GM23338 (cell line): ENCODE measurements around the gene SNRNP200. TPM values are rescaled to one million over a fixed set of nuclear protein-coding genes. Genes with fewer than 3 reads are reported as not detected.

Experiments
- ATAC-seq: fragments of 200-7000 bp; cut with Tn5 transposase; 3 replicates; pipeline ENCODE4 v1.9.1; 2020
- DNase-seq: peaks from one replicate; pipeline ENCODE4 v3.0.0-alpha.2; 2015; ENCODE audit warnings: low spot score
- H2AFZ ChIP-seq: fragments of 200-600 bp; sonication (generic); 2 replicates; pipeline ENCODE4 v1.8.0; 2016; ENCODE audit warnings: antibody characterized with exemption, mild to moderate bottlenecking, moderate library complexity
- H3F3A ChIP-seq: fragments of 200-600 bp; sonication (generic); replicated peaks from 2 replicates; pipeline ENCODE4 v1.8.0; 2017; ENCODE audit warnings: antibody characterized with exemption, mixed run types, low read depth
- H3K27ac ChIP-seq: fragments of 200-600 bp; sonication (generic); 2 replicates; pipeline ENCODE4 v1.6.1; 2016; ENCODE audit warnings: low read depth
- H3K27me3 ChIP-seq: fragments of 200-600 bp; sonication (generic); 2 replicates; pipeline ENCODE4 v1.8.0; 2016; ENCODE audit warnings: mild to moderate bottlenecking, mixed run types, moderate library complexity; ENCODE audit not compliant: insufficient read depth
- H3K36me3 ChIP-seq: fragments of 200-600 bp; sonication (generic); 2 replicates; pipeline ENCODE4 v1.8.0; 2016; ENCODE audit warnings: mild to moderate bottlenecking; ENCODE audit not compliant: insufficient read depth
- H3K4me1 ChIP-seq: fragments of 200-600 bp; sonication (generic); 2 replicates; pipeline ENCODE4 v1.8.0; 2016; ENCODE audit warnings: mild to moderate bottlenecking, moderate library complexity; ENCODE audit not compliant: insufficient read depth
- H3K4me2 ChIP-seq: fragments of 200-600 bp; sonication (generic); 2 replicates; pipeline ENCODE4 v1.7.1; 2017; ENCODE audit warnings: mixed run types
- H3K4me3 ChIP-seq: fragments of 200-600 bp; sonication (generic); 2 replicates; pipeline ENCODE4 v1.6.1; 2016; ENCODE audit warnings: mixed run types
- H3K79me2 ChIP-seq: fragments of 200-600 bp; sonication (generic); replicated peaks from 2 replicates; pipeline ENCODE4 v1.8.0; 2017; ENCODE audit warnings: mild to moderate bottlenecking; ENCODE audit not compliant: insufficient read depth
- H3K9me2 ChIP-seq: fragments of 200-600 bp; sonication (generic); 2 replicates; pipeline ENCODE4 v1.8.0; 2017; ENCODE audit not compliant: insufficient read depth
- H4K20me1 ChIP-seq: fragments of 200-600 bp; sonication (generic); replicated peaks from 2 replicates; pipeline ENCODE4 v1.8.0; 2017; ENCODE audit warnings: mild to moderate bottlenecking; ENCODE audit not compliant: insufficient read depth
- H3K27ac Mint-ChIP-seq: 2 replicates; pipeline ENCODE4 v1.8.0; 2020; ENCODE audit warnings: inconsistent platforms, mild to moderate bottlenecking, moderate library complexity, mixed read lengths
- H3K27me3 Mint-ChIP-seq: 3 replicates; pipeline ENCODE4 v1.8.0; 2022; ENCODE audit warnings: low read depth, mild to moderate bottlenecking, moderate library complexity, mixed read lengths, inconsistent platforms; ENCODE audit not compliant: insufficient read depth, poor library complexity
- H3K36me3 Mint-ChIP-seq: 3 replicates; pipeline ENCODE4 v1.8.0; 2021; ENCODE audit warnings: low read depth, mild to moderate bottlenecking, inconsistent platforms, moderate library complexity, mixed read lengths
- H3K4me1 Mint-ChIP-seq: 3 replicates; pipeline ENCODE4 v1.8.0; 2020; ENCODE audit warnings: mild to moderate bottlenecking, inconsistent platforms, mixed read lengths
- H3K4me3 Mint-ChIP-seq: 3 replicates; pipeline ENCODE4 v1.8.0; 2021; ENCODE audit warnings: moderate library complexity, mild to moderate bottlenecking, inconsistent platforms, mixed read lengths
- H3K9me3 Mint-ChIP-seq: 3 replicates; pipeline ENCODE4 v1.8.0; 2020; ENCODE audit warnings: moderate library complexity, mild to moderate bottlenecking, inconsistent platforms, mixed read lengths
- CREB1 ChIP-seq: fragments of 250-450 bp; sonication (Bioruptor Pico); IDR thresholded peaks from 2 replicates; pipeline ENCODE4 v1.5.0; 2020; ENCODE audit warnings: low read depth, mild to moderate bottlenecking, moderate library complexity
- EZH2 ChIP-seq: fragments of 200-600 bp; sonication (generic); IDR thresholded peaks from one replicate; pipeline ENCODE4 v1.8.0; 2017; ENCODE audit warnings: antibody characterized with exemption, mild to moderate bottlenecking, low read depth; ENCODE audit not compliant: unreplicated experiment
- EZH2phosphoT487 ChIP-seq: fragments of 200-600 bp; sonication (generic); IDR thresholded peaks from one replicate; pipeline ENCODE4 v1.8.1; 2018; ENCODE audit warnings: antibody characterized with exemption; ENCODE audit not compliant: unreplicated experiment
- JUNB ChIP-seq: IDR thresholded peaks from one replicate; pipeline ENCODE4 v1.6.1; 2016; ENCODE audit warnings: antibody characterized with exemption; ENCODE audit not compliant: unreplicated experiment
- NANOG ChIP-seq: IDR thresholded peaks from 2 replicates; pipeline ENCODE4 v1.6.1; 2016; ENCODE audit warnings: antibody characterized with exemption, borderline replicate concordance
- POLR2AphosphoS5 ChIP-seq: IDR thresholded peaks from 2 replicates; pipeline ENCODE4 v1.6.1; 2016; ENCODE audit warnings: antibody characterized with exemption, low read depth
- STAT1 ChIP-seq: IDR thresholded peaks from one replicate; pipeline ENCODE4 v1.6.1; 2016; ENCODE audit warnings: antibody characterized with exemption; ENCODE audit not compliant: unreplicated experiment
- ZNF114 ChIP-seq: fragments of 250-450 bp; sonication (Bioruptor Pico); IDR thresholded peaks from 2 replicates; pipeline ENCODE4 v1.5.0; 2020; ENCODE audit warnings: mild to moderate bottlenecking, moderate library complexity
- ZNF331 ChIP-seq: fragments of 250-450 bp; sonication (Bioruptor Pico); IDR thresholded peaks from 2 replicates; pipeline ENCODE4 v1.5.0; 2020; ENCODE audit warnings: low read depth, mild to moderate bottlenecking, moderate library complexity
- polyA plus RNA-seq: library from polyadenylated mRNA; unstranded; fragments of >200 nt; fragmentation: Nextera tagmentation; extraction: Ambion mirVana; gene quantifications from 2 replicates; pipeline ENCODE4 v1.2.1, GENCODE V29; 2016
- total RNA-seq: library from RNA; depleted of rRNA; stranded (reverse); fragments of >200 nt; shearing (Covaris generic); gene quantifications from 2 replicates; pipeline ENCODE4 v1.2.3, GENCODE V29; 2014
- TF ChIP-seq, protein P1 (sequence below), 2 experiments: fragments of 200-600 bp in 1 of 2; sonication (generic) in 1 of 2; conservative IDR thresholded peaks; 2 replicates each; pipeline versions ENCODE4 v1.5.1 to v1.6.1; 2016 to 2017; ENCODE audit warnings: antibody characterized with exemption in 2 of 2, low read depth in 2 of 2, mild to moderate bottlenecking in 2 of 2, moderate library complexity in 1 of 2
- TF ChIP-seq, protein P2 (sequence below): IDR thresholded peaks from 2 replicates; pipeline ENCODE4 v1.6.1; 2016; ENCODE audit warnings: antibody characterized with exemption
- TF ChIP-seq, protein P3 (sequence below): IDR thresholded peaks from one replicate; pipeline ENCODE4 v1.6.1; 2018; ENCODE audit warnings: antibody characterized with exemption; ENCODE audit not compliant: unreplicated experiment

SNRNP200 gene
- total and polyA plus RNA-seq, 2 experiments from 2014 or later, result 70.7 to 179 TPM

DNA sequence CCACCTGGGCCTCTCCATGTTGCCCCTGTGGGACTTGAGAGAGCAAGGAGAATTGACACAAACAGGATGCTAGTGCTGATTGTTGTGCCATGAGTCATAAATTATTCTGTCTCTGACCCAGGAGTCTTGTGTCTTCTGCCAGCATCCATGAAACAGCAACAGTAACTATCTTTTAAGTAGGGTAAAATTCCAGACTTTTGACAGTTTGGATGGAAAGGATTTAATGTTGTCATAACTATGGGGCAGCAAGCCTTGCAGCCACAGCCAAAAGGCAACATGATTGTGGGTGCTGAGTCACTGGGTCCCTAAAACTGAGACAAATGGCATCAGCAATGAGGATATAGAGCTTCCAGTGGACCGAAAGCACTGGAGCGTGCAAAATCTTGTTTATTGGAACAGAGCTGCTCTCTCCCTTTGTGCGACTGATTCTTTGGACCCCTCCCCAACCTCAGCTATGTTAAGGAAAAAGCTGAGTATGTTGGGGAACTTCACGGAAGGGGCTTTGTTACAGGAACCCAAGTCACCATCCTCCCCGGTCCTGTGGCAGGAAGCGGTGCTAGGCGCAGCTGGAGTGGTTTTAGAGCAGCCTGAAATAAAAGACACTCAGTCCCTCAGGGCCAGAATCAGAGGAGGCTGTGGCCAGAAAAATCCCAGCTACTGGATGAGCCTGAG is 10.2 kb upstream of the SNRNP200 start:
- H3K4me3 Mint-ChIP-seq, result no peak overlapping the region
- no peaks in the 10 kb centered on the region for H3K4me1 ChIP-seq
- H3K27ac ChIP-seq, result no peak overlapping the region
- no peaks in the 10 kb centered on the region for H3K9me3 Mint-ChIP-seq
- DNase-seq (no peak), ATAC-seq (no peak)
- H3K36me3 ChIP-seq, result no peaks in the 10 kb centered on the region; the same call in 1 of the 2 replicates
- peaks cover 20% of the 10 kb centered on the region for H3K27me3 ChIP-seq
- no peaks in the 10 kb centered on the region for H3K36me3 Mint-ChIP-seq
- no peaks in the 10 kb centered on the region for H4K20me1 ChIP-seq
- no peak overlapping the region for H3K27ac Mint-ChIP-seq
- no peaks in the 10 kb centered on the region for H3K79me2 ChIP-seq
- no peak for TF ChIP-seq ZNF331 (CRISPR knock-in tag)
- no peak overlapping the region for H3K4me2 ChIP-seq
- peaks cover 18% of the 10 kb centered on the region for H3K27me3 Mint-ChIP-seq
- no peak overlapping the region for H2AFZ ChIP-seq
- H3F3A ChIP-seq, result no peaks in the 10 kb centered on the region
- H3K4me3 ChIP-seq, result no peak overlapping the region
- H3K4me1 Mint-ChIP-seq, result peaks cover under 1% of the 10 kb centered on the region; the same call in 1 of the 3 replicates
- no peaks in the 10 kb centered on the region for H3K9me2 ChIP-seq

DNA sequence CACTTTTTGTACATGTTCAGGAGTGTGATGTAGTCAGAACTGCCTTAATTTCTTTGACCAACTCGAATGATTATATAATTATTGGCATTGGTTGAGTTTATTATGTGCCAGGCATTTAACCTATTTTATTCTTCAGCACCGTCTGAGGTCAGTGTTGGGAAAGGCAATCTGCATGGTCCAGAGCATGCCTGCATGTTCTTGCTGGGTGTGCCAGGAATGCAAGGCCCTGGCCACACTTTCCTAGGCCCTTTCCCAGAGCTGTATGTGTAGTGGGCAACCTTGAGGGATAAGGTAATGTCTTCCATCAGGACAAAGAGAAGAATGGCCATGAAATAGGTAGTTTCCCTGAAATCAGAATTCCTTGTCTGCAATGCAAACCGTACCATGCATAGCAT is 9.7 kb upstream of the SNRNP200 start:
- no peak overlapping the region for H3K27ac ChIP-seq
- Mint-ChIP-seq H3K36me3 (no peaks in the 10 kb centered on the region), H3K27ac (no peak overlapping the region)

DNA sequence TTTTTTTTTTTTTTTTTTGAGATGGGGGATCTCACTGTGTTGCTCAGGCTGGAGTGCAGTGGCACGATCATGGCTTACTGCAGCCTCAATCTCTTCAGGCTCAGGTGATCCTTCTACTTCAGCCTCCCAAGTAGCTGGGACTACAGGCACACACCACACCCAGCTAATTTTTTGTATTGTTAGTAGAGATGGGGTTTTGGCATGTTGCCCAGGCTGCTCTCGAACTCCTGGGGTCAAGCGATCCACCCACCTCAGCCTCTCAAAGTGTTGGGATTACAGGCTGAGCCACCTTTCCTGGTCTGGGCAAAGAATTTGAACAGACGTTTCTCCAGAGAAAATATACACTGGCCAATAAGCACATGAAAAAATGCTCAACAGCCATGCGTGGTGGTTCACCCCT is 2.9 kb upstream of the SNRNP200 start:
- ATAC-seq, result no peak
- TF ChIP-seq POLR2AphosphoS5 (no peak), NANOG (no peak), STAT1 (no peak), ZNF114 (CRISPR knock-in tag) (no peak), CREB1 (CRISPR knock-in tag) (no peak), ZNF331 (CRISPR knock-in tag) (no peak), EZH2 (no peak)
- TF ChIP-seq, protein P1, sequence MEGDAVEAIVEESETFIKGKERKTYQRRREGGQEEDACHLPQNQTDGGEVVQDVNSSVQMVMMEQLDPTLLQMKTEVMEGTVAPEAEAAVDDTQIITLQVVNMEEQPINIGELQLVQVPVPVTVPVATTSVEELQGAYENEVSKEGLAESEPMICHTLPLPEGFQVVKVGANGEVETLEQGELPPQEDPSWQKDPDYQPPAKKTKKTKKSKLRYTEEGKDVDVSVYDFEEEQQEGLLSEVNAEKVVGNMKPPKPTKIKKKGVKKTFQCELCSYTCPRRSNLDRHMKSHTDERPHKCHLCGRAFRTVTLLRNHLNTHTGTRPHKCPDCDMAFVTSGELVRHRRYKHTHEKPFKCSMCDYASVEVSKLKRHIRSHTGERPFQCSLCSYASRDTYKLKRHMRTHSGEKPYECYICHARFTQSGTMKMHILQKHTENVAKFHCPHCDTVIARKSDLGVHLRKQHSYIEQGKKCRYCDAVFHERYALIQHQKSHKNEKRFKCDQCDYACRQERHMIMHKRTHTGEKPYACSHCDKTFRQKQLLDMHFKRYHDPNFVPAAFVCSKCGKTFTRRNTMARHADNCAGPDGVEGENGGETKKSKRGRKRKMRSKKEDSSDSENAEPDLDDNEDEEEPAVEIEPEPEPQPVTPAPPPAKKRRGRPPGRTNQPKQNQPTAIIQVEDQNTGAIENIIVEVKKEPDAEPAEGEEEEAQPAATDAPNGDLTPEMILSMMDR (conservative IDR thresholded peaks at IDR 0.05; ENCODE audit: low read depth in 2 of 2), result no peak
- TF ChIP-seq, protein P2, sequence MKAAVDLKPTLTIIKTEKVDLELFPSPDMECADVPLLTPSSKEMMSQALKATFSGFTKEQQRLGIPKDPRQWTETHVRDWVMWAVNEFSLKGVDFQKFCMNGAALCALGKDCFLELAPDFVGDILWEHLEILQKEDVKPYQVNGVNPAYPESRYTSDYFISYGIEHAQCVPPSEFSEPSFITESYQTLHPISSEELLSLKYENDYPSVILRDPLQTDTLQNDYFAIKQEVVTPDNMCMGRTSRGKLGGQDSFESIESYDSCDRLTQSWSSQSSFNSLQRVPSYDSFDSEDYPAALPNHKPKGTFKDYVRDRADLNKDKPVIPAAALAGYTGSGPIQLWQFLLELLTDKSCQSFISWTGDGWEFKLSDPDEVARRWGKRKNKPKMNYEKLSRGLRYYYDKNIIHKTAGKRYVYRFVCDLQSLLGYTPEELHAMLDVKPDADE, result no peak
- TF ChIP-seq, protein P3, sequence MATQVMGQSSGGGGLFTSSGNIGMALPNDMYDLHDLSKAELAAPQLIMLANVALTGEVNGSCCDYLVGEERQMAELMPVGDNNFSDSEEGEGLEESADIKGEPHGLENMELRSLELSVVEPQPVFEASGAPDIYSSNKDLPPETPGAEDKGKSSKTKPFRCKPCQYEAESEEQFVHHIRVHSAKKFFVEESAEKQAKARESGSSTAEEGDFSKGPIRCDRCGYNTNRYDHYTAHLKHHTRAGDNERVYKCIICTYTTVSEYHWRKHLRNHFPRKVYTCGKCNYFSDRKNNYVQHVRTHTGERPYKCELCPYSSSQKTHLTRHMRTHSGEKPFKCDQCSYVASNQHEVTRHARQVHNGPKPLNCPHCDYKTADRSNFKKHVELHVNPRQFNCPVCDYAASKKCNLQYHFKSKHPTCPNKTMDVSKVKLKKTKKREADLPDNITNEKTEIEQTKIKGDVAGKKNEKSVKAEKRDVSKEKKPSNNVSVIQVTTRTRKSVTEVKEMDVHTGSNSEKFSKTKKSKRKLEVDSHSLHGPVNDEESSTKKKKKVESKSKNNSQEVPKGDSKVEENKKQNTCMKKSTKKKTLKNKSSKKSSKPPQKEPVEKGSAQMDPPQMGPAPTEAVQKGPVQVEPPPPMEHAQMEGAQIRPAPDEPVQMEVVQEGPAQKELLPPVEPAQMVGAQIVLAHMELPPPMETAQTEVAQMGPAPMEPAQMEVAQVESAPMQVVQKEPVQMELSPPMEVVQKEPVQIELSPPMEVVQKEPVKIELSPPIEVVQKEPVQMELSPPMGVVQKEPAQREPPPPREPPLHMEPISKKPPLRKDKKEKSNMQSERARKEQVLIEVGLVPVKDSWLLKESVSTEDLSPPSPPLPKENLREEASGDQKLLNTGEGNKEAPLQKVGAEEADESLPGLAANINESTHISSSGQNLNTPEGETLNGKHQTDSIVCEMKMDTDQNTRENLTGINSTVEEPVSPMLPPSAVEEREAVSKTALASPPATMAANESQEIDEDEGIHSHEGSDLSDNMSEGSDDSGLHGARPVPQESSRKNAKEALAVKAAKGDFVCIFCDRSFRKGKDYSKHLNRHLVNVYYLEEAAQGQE, result no peak

More for the DNA sequence above, 9.7 kb upstream of the SNRNP200 start:
- H3K27me3 Mint-ChIP-seq, result peaks cover 13% of the 10 kb centered on the region
- no peak overlapping the region for H3K4me2 ChIP-seq
- no peak overlapping the region for H3K4me3 Mint-ChIP-seq
- H3K4me3 ChIP-seq, result no peak overlapping the region
- TF ChIP-seq NANOG (no peak), ZNF114 (CRISPR knock-in tag) (no peak), STAT1 (no peak), ZNF331 (CRISPR knock-in tag) (no peak), EZH2phosphoT487 (no peak), JUNB (no peak)
- H3K4me1 Mint-ChIP-seq, result no peaks in the 10 kb centered on the region
- no peaks in the 10 kb centered on the region for H3K79me2 ChIP-seq
- H3K4me1 ChIP-seq, result no peaks in the 10 kb centered on the region
- no peaks in the 10 kb centered on the region for H3K9me3 Mint-ChIP-seq
- ATAC-seq (no peak), DNase-seq (no peak)
- H3K27me3 ChIP-seq, result peaks cover 15% of the 10 kb centered on the region
- H3K36me3 ChIP-seq, result no peaks in the 10 kb centered on the region; the same call in 1 of the 2 replicates
- no peak overlapping the region for H2AFZ ChIP-seq
- no peaks in the 10 kb centered on the region for H3K9me2 ChIP-seq
- H4K20me1 ChIP-seq, result no peaks in the 10 kb centered on the region
- no peaks in the 10 kb centered on the region for H3F3A ChIP-seq

More for the DNA sequence above, 2.9 kb upstream of the SNRNP200 start:
- H3K27ac ChIP-seq, result no peak overlapping the region
- no peak overlapping the region for H2AFZ ChIP-seq
- Mint-ChIP-seq H3K4me1 (peaks cover 17% of the 10 kb centered on the region), H3K36me3 (peaks cover 17% of the 10 kb centered on the region), H3K27ac (no peak overlapping the region), H3K9me3 (no peaks in the 10 kb centered on the region), H3K4me3 (no peak overlapping the region), H3K27me3 (peaks cover 5% of the 10 kb centered on the region)
- no peaks in the 10 kb centered on the region; the same call in 1 of the 2 replicates for H3F3A ChIP-seq
- H3K27me3 ChIP-seq, result no peaks in the 10 kb centered on the region
- H3K9me2 ChIP-seq, result no peaks in the 10 kb centered on the region
- no peak overlapping the region for H3K4me3 ChIP-seq
- DNase-seq, result no peak
- H3K79me2 ChIP-seq, result peaks cover 17% of the 10 kb centered on the region
- peaks cover 2% of the 10 kb centered on the region; the same call in 1 of the 2 replicates for H4K20me1 ChIP-seq
- no peak overlapping the region for H3K4me2 ChIP-seq
- H3K4me1 ChIP-seq, result no peaks in the 10 kb centered on the region; the same call in 1 of the 2 replicates
- peaks cover 8% of the 10 kb centered on the region for H3K36me3 ChIP-seq
